ENCODE results near the gene TECPR2.
A peak's percentile ranks its signal among the peaks of the same experiment; 100 is the strongest.
"Not testable (repeated sequence)": the region's sequence is repeated elsewhere in the genome, so short reads cannot be mapped to it uniquely, and the experiment has no call there.

The TECPR2 gene, protein sequence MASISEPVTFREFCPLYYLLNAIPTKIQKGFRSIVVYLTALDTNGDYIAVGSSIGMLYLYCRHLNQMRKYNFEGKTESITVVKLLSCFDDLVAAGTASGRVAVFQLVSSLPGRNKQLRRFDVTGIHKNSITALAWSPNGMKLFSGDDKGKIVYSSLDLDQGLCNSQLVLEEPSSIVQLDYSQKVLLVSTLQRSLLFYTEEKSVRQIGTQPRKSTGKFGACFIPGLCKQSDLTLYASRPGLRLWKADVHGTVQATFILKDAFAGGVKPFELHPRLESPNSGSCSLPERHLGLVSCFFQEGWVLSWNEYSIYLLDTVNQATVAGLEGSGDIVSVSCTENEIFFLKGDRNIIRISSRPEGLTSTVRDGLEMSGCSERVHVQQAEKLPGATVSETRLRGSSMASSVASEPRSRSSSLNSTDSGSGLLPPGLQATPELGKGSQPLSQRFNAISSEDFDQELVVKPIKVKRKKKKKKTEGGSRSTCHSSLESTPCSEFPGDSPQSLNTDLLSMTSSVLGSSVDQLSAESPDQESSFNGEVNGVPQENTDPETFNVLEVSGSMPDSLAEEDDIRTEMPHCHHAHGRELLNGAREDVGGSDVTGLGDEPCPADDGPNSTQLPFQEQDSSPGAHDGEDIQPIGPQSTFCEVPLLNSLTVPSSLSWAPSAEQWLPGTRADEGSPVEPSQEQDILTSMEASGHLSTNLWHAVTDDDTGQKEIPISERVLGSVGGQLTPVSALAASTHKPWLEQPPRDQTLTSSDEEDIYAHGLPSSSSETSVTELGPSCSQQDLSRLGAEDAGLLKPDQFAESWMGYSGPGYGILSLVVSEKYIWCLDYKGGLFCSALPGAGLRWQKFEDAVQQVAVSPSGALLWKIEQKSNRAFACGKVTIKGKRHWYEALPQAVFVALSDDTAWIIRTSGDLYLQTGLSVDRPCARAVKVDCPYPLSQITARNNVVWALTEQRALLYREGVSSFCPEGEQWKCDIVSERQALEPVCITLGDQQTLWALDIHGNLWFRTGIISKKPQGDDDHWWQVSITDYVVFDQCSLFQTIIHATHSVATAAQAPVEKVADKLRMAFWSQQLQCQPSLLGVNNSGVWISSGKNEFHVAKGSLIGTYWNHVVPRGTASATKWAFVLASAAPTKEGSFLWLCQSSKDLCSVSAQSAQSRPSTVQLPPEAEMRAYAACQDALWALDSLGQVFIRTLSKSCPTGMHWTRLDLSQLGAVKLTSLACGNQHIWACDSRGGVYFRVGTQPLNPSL (N-terminal part only)

DNA sequence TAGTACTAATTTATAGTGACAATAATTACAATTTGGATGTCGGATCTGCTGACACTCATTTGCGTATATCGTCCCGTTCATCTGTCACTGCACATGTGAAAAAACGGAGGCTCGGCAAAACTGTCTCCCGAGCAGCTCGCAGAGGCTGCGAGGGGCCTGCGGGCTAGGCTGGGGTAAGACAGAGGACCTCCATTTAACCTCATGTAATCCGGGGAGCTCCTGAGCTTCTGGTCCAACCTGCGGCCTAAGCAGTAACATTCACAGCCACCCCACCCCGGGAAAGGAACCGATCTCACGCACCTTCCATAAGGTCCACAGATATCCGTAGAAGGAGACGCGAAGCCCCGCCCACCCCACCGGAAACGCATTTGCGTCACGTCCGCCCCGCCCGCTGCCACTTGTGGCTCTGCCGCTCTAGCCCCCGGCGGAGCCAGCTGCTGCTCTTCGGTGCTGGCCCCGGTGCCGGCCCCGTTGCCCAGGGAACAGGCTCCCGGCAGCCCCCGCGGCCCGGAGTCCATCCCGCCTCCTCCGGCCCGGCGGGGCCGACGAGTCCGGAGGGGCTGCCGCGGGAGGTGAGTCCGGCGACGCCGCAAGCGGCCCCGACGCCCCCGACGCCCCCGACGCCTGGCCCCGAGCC is at the start of gene TECPR2, which contains the start of gene CINP:
TSS of gene TECPR2 (plus strand) at position 397 of the 637 bp plus-strand sequence. CDS start 13,781 bp downstream, outside the sequence.
TSS of gene CINP (minus strand) at position 346 of the 637 bp plus-strand sequence. CDS start at position 307, 39 bp downstream.
- peak; percentile 89 for DNase-seq

DNA sequence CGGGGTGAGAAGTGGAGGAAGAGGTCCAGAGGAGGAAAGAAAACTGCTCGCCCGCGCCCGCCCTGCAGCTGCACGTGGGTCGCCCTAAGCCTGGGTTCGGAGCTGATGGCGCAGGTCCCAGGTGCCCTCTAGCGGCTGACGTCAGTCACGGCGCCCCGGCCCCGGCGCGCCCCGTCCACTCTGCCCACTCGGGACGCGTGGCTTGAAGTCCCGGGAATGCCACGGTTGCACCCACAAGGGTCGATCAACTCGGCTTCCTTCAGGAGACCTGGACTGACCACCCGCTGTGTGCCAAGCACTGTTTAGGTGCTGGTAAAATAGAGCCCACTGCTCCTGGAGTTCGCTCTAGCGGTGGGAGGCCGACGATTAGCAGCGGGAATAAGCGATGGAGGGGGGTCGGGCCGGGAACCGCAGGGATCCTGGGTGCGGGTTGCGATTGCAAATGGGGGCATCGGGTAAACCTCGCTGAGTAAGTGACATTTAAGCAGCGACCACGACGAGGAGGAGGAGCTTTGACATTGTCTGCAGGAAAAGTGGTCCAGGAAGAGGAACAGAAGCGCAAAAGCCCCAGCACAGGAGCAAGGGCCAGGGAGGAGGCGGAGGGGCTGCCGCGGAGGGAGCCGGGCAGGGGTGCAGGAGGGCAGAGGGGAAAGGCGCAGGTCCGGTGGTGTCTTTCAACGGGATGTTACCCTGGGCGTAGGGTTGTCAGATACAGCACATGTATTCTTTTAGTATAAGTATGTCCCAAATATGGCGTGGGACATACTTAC is 48.3 kb upstream of the TECPR2 start:
- peak; percentile 30 for DNase-seq

GRCh38 chr14:102315121-102315520 is 47.6 kb upstream of the TECPR2 start:
- DNase-seq: no peak

DNA sequence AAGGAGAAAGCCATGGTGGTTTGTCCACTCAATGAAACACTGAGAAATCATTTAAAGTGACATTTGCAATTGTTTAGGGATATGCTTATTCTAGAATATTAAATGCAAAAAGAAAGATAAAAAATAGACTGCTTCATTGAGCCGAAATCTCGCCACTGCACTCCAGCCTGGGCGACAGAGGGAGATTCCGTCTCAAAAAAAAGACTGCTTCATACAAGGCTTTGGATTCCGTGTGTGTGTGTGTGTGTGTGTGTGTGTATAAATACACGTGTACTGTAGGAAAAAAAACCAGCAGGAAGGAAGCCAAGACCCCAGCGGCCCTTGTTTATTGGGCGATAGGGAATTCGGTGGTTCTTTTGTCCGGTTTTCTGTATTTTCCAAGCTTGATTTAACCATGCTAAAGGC is 46.4 kb upstream of the TECPR2 start:
- DNase-seq: no peak

GRCh38 chr14:102316743-102317563 is 45.8 kb upstream of the TECPR2 start:
- DNase-seq: peak; percentile 55

DNA sequence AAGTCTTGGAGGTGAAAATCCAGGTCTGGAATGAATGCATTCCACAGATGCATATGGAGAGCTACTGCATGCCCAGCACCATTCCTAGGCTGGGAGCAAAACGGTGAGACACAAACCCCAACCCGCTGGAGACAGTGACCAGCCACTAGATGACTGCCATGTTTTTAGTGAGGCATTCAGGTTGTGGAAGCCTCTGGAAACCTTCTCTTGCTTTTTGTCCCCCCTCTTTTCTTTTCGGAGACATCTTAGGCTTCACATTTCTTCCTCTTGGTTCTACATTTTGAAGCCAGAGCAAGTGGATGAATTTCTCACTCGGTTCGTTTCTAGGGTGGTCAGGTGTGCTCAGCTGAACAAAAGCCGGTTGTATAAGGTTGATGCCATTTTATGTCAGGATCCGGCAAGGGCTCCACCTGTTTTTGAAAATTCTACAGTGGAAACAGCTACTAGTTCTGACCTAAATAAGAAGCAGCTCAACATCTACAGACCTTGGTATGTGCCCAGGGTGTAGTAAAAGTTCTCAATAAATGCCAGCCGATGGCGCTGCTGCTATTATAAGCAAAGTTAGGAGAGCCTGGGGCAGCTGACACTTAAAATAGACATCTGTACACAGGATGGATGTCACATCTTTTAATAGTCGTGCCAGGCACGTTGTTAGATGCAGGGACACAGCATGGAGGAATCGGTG is 45.0 kb upstream of the TECPR2 start:
- DNase-seq: no peak

GRCh38 chr14:102318781-102319276 is 43.9 kb upstream of the TECPR2 start:
- DNase-seq: no peak

DNA sequence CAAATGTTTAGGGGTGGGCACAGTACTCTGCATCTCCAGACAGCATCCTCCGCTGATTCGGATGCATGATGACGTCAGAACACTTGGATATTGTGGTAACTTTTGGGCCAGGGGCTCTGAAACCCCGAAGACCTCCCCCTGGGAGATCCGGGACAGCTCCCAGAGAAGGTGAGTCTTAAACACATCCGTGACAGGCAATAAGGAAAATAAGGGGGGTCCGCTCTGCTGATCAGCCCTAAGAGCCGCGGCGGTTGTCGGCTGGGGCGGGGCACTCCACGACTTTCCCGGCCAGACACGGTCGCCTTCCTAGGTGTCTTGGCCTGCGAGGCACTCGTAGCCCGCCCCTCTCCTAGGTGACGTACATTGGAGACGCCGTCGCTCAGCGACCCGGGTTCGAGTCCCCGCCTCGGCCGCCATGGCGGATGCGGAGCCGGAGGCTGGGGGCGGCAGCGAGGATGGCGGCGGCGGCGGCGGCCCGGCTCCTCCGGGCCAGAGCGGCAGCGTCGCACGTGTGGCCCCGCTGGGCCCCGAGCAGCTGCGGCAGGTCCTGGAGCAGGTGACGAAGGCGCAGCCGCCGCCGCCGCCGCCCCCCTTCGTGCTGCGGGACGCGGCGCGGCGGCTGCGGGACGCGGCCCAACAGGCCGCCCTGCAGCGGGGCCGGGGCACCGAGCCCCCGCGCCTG is 43.2 kb upstream of the TECPR2 start, which contains the start of gene ZNF839:
TSS of gene ZNF839 (plus strand) at position 396 of the 682 bp plus-strand sequence. CDS start at position 416, 20 bp downstream.
- peak; percentile 87 for DNase-seq

DNA sequence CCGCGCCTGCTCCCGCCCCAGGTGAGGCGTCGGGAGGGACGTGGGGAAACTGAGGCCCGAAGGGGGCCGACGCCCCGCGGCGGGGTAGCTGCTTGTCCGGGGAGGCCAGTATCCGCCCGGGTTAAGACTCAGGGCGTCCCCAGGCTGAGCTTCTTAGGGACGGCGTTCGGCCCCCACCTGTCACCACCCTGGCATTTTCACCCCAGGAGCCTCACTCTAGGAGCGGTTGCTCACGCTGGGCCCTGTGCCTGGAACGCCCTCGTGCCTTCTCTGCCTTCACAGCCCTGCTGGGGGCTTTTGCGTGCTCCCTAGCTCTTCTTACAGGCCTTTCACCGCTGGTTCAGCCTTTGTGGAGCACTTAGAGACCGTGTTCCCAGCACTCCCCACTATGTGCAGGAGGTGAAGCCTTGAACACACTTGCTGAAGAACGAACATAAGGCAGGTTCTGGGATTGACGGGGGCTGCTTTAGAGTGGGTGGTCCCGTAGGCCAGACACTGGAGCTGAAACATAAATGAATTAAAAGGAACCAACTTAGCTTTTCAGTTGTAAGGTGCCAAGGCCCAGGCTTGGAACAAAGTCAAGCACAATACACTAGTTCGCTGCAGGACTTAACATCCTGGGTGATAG is 42.6 kb upstream of the TECPR2 start:
- no peak for DNase-seq

DNA sequence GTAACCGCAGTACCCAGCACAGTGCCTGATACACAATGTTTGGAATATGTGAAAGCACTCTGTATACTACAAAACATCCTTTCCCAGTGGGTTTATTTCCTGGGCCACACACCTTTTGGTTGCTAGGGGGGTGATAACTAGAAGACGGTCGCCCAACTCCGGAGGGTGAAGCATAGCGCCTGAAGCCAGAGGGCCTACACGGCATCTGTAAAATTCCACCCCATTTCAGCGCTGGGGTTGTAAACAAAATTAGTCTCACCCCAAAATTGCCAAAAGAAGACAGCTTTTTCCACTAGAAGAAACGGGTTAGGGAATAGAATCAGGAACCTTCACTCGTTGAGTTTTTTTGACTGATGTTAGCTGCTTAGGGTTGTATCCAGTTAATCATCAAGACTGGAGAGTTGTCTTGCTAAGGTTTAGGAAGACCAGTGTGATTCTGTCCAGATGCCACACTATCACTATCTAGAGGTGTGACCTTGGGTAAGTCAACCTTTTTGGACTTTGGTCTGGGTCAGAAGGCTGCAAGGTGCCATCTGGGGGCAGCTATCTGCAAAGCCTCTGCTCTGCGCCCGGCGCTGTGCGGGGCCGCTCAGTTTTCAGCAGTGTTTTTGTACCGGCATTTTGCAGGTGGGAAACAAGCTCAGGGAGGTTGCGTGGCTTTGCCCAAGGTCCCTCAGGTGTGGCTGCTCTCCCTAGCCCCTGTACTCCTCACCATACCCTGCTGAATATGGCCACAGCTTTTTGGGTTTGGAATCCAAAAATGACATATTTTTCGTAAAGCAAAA is 41.9 kb upstream of the TECPR2 start:
- no peak for DNase-seq

GRCh38 chr14:102321456-102322422 is 41.0 kb upstream of the TECPR2 start:
- no peak for DNase-seq

DNA sequence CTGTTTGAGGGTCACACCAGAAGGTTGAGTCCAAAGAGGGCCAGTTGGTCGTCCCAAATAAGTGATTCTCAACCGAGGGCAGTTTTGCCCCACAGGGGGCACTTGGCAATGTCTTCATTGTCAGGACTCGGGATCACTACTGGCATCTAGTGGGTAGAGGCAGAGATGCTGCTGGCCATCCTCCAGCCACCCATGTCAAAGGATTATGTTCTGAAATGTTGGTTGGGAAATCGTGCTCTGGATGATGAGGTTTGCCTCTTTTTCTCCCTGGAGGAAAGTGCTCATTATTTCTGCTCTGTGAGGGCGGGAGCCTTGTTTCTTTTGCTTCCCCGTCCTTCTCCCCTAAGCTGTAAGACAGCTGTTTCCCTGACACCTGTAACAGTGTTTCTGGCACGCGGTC is 39.6 kb upstream of the TECPR2 start:
- no peak for DNase-seq

GRCh38 chr14:102325791-102326345 is 36.9 kb upstream of the TECPR2 start:
- DNase-seq: no peak

GRCh38 chr14:102326583-102326982 is 36.2 kb upstream of the TECPR2 start:
- no peak for DNase-seq

DNA sequence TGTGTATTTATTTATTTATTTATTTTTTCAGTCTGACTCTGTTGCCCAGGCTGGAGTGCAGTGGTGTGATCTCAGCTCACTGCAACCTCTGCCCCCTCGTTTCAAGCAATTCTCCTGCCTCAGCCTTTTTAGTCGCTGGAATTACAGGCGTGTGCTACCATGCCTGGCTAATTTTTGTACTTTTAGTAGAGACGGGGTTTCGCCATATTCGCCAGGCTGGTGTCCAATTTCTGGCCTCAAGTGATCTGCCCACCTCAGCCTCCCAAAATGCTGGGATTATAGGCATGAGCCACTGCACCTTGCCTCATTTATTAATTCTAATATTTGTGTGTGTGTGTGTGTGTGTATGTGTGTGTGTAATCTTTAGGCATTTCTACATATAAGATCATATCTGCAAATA is 33.4 kb upstream of the TECPR2 start:
- DNase-seq: not testable (repeated sequence)

DNA sequence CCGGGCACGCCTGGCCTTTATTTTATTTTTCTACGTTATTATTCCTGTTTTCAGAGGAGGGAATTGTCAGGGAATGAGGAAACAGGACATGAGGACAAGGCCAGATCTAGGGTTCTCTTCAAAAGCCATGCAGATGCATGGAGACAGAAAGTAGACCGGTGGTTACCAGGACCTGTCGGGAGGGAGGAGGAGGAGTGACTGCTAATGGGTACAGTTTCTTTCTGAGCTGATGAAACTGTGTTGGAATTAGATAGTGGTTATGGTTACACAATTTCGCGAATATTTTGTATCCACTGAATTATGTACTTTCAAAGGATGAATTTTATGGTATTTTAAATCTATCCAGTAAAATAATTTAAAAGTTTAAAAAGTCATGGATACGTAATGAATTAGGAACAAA is 31.9 kb upstream of the TECPR2 start:
- no peak for DNase-seq
